Esophagus muscularis mucosa (tissue), 4 donors: Measurements from ENCODE around the gene CREBL2. TPM values are rescaled to one million over a fixed set of nuclear protein-coding genes. Genes with fewer than 3 reads are reported as not detected.

Source experiments
- DNase-seq: peaks from one replicate; pipeline ENCODE4 v3.0.0-alpha.2; 2017; ENCODE audit errors: extremely low spot score
- H3K27ac ChIP-seq, 4 donors: fragments of 200-600 bp; sonication (generic); replicated peaks in 1 of 4; 1 replicate in 3 of 4; 2 replicates in 1 of 4; pipeline ENCODE4 v1.5.1; 2016 to 2019; ENCODE audit warnings: mild to moderate bottlenecking in 1 of 4
- H3K27me3 ChIP-seq, 4 donors: fragments of 200-600 bp; sonication (generic); one replicate each; pipeline versions ENCODE4 v1.5.1 to v1.6.0; 2016 to 2019
- H3K36me3 ChIP-seq, 4 donors: fragments of 200-600 bp; sonication (generic); one replicate each; pipeline ENCODE4 v1.5.1; 2016 to 2019
- H3K4me1 ChIP-seq, 4 donors: fragments of 200-600 bp; sonication (generic); one replicate each; pipeline ENCODE4 v1.5.1; 2016 to 2019
- H3K4me3 ChIP-seq, 4 donors: fragments of 200-600 bp; sonication (generic); 1 replicate in 2 of 4; 2 replicates in 2 of 4; pipeline ENCODE4 v1.5.1; 2016 to 2019; ENCODE audit warnings: mild to moderate bottlenecking in 4 of 4, moderate library complexity in 1 of 4
- H3K9me3 ChIP-seq, 4 donors: fragments of 200-600 bp; sonication (generic); 1 replicate in 3 of 4; 2 replicates in 1 of 4; pipeline ENCODE4 v1.5.1; 2016 to 2019
- EP300 ChIP-seq: sonication (generic); formaldehyde crosslinking; IDR thresholded peaks from one replicate; pipeline ENCODE4 v1.6.1; 2017; ENCODE audit warnings: antibody characterized with exemption
- POLR2A ChIP-seq: fragments of 450-650 bp; IDR thresholded peaks from one replicate; pipeline ENCODE4 v1.6.1; 2017; ENCODE audit warnings: antibody characterized with exemption, moderate library complexity, mild to moderate bottlenecking, low read depth
- POLR2AphosphoS5 ChIP-seq, 2 donors: sonication (generic); formaldehyde crosslinking; IDR thresholded peaks; one replicate each; pipeline ENCODE4 v1.6.1; 2017; ENCODE audit warnings: antibody characterized with exemption in 2 of 2
- WGBS: methylation state at CpG from one replicate; pipeline ENCODE4 v1.1.5; 2018; 5-methylcytosine and 5-hydroxymethylcytosine counted together
- intact Hi-C: fragments of 100-400 bp; cut with DNase I; formaldehyde crosslinking; loops from one replicate; pipeline ENCODE4 v1.15.1; 2023
- total RNA-seq, 4 donors: library from RNA; depleted of rRNA; stranded (reverse); fragments of >200 nt; gene quantifications; one replicate each; pipeline versions ENCODE4 v1.1.0 to v1.2.1, GENCODE V29; 2016
- TF ChIP-seq, protein P1 (sequence below), 3 experiments: fragments of 200-600 bp in 2 of 3; fragments of 450-650 bp in 1 of 3; sonication (generic) in 2 of 3; IDR thresholded peaks; one replicate each; pipeline ENCODE4 v1.5.1; 2017 to 2019; ENCODE audit warnings: antibody characterized with exemption in 3 of 3, mild to moderate bottlenecking in 2 of 3, moderate library complexity in 1 of 3

Gene CREBL2
- total RNA-seq, 4 donors from 2014 or later = 33.0 to 53.5 (median 45.9) TPM

DNA sequence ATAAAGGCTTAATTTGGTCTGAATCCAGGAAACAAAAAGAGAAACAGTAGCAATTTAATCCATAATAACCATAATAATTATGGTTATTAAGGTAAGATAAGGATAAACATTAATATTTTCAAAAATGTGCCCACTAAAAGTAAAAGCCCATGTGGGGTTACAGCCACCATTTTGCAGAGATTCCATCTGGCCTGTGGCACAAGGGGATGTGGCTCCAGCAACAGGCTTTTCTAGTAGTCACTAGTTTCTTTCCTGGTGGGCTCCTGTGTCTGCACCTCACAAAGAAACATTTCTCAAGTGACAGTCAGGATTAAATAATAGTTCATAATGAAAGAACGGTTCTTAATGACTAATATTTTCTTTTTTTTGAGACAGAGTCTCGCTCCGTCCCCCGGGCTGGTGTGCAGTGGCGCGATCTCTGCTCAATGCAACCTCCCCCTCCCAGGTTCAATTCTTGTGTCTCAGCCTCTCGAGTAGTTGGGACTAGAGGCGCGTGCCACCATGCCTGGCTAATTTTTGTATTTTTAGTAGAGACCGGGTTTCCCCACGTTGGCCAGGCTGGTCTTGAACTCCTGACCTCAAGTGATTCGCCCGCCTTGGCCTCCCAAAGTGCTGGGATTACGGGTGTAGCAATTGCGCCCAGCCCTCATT, 52.1 kb downstream of the CREBL2 start:
- intact Hi-C loops = no loop called here

DNA sequence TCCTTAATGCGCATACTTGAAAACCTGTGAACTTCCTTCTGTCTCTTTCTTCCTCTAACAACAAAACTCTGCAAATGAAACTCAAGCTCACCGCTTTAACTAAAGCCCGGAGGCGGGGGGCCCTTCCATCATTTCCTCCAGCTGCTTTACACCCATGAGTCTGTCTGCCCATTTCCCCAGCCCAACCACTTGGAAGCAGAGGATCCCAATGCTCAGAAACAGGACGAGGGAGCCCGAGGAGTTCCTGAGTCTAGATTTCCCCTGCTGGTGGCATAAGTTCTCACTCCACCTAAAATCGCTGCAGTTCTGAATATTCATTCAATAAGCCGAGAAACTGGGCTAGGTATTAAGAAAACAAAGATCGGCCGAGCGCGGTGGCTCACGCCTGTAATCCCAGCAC, 53.5 kb downstream of the CREBL2 start:
- no peaks in the 10 kb centered on the region for H3K27me3 ChIP-seq
- 82% methylated on average over 13 of the region's 13 CpGs for WGBS
- no peaks in the 10 kb centered on the region for H3K4me1 ChIP-seq
- no peaks in the 10 kb centered on the region for H3K9me3 ChIP-seq
- intact Hi-C loops = no loop called here
- no peak overlapping the region for H3K27ac ChIP-seq
- no peak for DNase-seq
- no peaks in the 10 kb centered on the region for H3K36me3 ChIP-seq
- no peak overlapping the region for H3K4me3 ChIP-seq
- TF ChIP-seq POLR2AphosphoS5 (IDR thresholded peaks at IDR 0.05) (no peak), POLR2A (no peak), EP300 (no peak)
- TF ChIP-seq, protein P1, sequence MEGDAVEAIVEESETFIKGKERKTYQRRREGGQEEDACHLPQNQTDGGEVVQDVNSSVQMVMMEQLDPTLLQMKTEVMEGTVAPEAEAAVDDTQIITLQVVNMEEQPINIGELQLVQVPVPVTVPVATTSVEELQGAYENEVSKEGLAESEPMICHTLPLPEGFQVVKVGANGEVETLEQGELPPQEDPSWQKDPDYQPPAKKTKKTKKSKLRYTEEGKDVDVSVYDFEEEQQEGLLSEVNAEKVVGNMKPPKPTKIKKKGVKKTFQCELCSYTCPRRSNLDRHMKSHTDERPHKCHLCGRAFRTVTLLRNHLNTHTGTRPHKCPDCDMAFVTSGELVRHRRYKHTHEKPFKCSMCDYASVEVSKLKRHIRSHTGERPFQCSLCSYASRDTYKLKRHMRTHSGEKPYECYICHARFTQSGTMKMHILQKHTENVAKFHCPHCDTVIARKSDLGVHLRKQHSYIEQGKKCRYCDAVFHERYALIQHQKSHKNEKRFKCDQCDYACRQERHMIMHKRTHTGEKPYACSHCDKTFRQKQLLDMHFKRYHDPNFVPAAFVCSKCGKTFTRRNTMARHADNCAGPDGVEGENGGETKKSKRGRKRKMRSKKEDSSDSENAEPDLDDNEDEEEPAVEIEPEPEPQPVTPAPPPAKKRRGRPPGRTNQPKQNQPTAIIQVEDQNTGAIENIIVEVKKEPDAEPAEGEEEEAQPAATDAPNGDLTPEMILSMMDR (IDR thresholded peaks at IDR 0.05) = no peak

More for the DNA sequence above, 52.1 kb downstream of the CREBL2 start:
- Histone ChIP-seq H3K4me3 (no peak overlapping the region), H3K27ac (no peak overlapping the region), H3K4me1 (no peaks in the 10 kb centered on the region), H3K36me3 (no peaks in the 10 kb centered on the region), H3K9me3 (no peaks in the 10 kb centered on the region), H3K27me3 (no peaks in the 10 kb centered on the region)
- WGBS = 93% methylated on average over 15 of the region's 15 CpGs
- TF ChIP-seq POLR2AphosphoS5 (IDR thresholded peaks at IDR 0.05) = no peak
- no peak for TF ChIP-seq POLR2A
- TF ChIP-seq, protein P1 (IDR thresholded peaks at IDR 0.05) = no peak
- TF ChIP-seq EP300 = no peak
- no peak for DNase-seq

DNA sequence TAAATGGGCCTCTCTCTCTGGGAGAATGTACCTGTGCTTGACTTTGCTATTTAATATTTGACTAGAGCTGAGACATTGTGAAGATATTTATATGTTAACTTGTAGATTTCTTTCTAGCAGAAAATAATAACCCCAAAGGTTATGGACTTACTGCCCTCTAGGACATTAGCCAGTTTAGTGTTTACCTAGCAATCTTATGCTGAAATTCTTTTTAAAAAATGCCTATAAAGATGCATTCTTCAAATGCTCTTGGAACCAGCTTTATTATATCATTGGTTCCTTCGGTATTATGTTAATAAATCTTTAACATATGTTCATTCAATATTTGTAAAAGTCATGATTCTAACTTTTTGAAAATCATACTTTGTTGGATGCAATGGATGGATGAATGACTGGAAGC, 56.3 kb downstream of the CREBL2 start:
- TF ChIP-seq, protein P1 (IDR thresholded peaks at IDR 0.05) = no peak
- TF ChIP-seq POLR2A (no peak), POLR2AphosphoS5 (IDR thresholded peaks at IDR 0.05) (no peak), EP300 (no peak)
- Histone ChIP-seq H3K27ac (no peak overlapping the region), H3K4me1 (no peaks in the 10 kb centered on the region), H3K27me3 (no peaks in the 10 kb centered on the region), H3K36me3 (no peaks in the 10 kb centered on the region), H3K4me3 (no peak overlapping the region), H3K9me3 (no peaks in the 10 kb centered on the region)
- no peak for DNase-seq
- WGBS = 87% methylated on average over 1 of the region's 1 CpG
- intact Hi-C loops = no loop called here

DNA sequence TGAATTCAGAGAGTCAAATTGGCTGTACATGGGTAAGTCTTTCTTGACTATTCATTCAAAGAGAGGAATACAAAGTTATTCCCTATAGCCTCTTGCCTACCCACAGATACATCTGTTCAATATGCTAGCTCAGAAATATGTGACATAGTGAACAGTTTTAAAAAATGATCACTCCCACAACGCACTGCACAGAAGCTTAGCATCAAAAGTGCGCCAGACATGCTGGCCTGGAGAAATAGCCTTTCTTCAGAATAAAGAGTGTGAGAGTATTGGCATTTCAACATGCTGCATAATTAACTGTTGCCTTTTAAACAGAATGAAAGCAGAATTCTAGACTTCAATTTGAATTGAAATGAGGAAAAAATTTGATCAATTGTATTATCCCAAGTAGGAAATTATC, 57.3 kb downstream of the CREBL2 start:
- WGBS = 89% methylated on average over 2 of the region's 2 CpGs
- no peaks in the 10 kb centered on the region for H3K9me3 ChIP-seq
- H3K36me3 ChIP-seq = no peaks in the 10 kb centered on the region
- H3K4me1 ChIP-seq = no peaks in the 10 kb centered on the region
- no peak overlapping the region for H3K27ac ChIP-seq
- TF ChIP-seq POLR2A = no peak
- TF ChIP-seq POLR2AphosphoS5 (IDR thresholded peaks at IDR 0.05) = no peak
- TF ChIP-seq, protein P1 (IDR thresholded peaks at IDR 0.05) = no peak
- no peak for TF ChIP-seq EP300
- H3K4me3 ChIP-seq = no peak overlapping the region
- intact Hi-C loops = no loop called here
- no peak for DNase-seq
- no peaks in the 10 kb centered on the region for H3K27me3 ChIP-seq
